GM12872 (cell line): ENCODE results near the gene NQO1.

ENCODE experiments used
- TF ChIP-seq, protein P1 (sequence below): IDR thresholded peaks from 3 replicates; pipeline ENCODE4 v1.5.1; 2011; ENCODE audit warnings: low read depth, mild to moderate bottlenecking, low read length, moderate library complexity; ENCODE audit not compliant: insufficient read depth

The NQO1 gene

DNA sequence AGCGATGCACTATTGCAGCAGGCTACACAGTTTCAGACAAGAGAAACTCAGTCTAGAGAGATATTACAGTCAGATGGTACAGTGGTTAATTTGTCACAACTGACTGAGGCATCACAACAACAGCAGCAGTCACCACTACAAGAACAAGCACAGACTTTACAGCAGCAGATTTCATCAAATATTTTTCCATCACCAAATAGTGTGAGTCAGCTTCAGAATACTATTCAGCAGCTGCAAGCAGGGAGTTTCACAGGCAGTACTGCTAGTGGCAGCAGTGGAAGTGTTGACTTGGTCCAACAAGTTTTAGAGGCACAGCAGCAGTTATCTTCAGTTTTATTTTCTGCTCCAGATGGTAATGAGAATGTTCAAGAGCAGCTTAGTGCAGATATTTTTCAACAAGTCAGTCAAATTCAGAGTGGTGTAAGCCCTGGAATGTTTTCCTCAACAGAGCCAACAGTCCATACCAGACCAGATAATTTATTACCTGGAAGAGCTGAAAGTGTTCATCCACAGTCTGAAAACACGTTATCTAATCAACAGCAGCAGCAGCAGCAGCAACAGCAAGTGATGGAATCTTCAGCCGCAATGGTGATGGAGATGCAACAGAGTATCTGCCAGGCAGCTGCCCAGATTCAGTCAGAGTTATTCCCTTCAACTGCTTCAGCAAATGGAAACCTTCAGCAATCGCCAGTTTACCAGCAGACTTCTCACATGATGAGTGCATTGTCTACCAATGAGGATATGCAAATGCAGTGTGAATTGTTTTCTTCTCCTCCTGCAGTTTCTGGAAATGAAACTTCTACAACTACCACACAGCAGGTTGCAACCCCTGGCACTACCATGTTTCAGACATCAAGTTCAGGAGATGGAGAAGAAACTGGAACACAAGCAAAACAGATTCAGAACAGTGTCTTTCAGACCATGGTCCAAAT lies 34.1 kb downstream of the NQO1 start:
- TF ChIP-seq, protein P1, sequence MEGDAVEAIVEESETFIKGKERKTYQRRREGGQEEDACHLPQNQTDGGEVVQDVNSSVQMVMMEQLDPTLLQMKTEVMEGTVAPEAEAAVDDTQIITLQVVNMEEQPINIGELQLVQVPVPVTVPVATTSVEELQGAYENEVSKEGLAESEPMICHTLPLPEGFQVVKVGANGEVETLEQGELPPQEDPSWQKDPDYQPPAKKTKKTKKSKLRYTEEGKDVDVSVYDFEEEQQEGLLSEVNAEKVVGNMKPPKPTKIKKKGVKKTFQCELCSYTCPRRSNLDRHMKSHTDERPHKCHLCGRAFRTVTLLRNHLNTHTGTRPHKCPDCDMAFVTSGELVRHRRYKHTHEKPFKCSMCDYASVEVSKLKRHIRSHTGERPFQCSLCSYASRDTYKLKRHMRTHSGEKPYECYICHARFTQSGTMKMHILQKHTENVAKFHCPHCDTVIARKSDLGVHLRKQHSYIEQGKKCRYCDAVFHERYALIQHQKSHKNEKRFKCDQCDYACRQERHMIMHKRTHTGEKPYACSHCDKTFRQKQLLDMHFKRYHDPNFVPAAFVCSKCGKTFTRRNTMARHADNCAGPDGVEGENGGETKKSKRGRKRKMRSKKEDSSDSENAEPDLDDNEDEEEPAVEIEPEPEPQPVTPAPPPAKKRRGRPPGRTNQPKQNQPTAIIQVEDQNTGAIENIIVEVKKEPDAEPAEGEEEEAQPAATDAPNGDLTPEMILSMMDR: no peak

DNA sequence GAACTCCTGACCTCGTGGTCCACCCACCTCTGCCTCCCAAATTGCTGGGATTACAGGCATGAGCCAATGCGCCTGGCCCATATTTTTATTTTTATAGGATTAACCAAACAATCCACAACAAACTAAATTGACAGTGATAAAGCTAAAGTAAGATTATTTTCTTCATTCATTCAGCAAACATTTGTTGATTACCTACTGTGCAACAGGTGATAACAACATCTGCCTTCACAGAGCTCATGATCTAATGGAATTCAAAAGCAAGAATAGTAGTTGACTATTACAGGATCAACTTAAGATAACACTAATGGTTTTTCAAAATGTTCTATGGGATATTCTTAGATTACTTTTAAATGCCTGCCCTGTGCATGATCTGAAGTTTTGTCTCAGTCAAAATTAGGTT lies 37.8 kb downstream of the NQO1 start:
- TF ChIP-seq, protein P1: no peak

DNA sequence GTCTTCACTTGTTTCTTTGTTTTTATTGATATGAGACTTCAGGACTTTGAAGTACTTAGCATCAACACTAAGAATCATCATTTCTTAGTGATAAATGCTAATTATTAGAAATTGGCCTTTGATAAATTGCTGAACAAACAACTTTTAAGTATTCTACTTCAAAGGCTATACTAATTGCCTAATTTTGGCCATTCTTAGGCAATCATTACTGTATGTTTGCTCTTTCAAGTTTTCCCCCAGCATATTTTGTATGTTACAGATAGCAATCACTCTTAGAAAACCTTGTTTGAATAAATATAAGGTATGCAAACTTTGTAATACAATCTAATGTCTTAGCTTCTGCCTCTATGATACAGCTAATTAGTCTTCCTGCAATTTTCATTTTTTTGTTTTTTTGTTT lies 46.0 kb downstream of the NQO1 start:
- TF ChIP-seq, protein P1: no peak

DNA sequence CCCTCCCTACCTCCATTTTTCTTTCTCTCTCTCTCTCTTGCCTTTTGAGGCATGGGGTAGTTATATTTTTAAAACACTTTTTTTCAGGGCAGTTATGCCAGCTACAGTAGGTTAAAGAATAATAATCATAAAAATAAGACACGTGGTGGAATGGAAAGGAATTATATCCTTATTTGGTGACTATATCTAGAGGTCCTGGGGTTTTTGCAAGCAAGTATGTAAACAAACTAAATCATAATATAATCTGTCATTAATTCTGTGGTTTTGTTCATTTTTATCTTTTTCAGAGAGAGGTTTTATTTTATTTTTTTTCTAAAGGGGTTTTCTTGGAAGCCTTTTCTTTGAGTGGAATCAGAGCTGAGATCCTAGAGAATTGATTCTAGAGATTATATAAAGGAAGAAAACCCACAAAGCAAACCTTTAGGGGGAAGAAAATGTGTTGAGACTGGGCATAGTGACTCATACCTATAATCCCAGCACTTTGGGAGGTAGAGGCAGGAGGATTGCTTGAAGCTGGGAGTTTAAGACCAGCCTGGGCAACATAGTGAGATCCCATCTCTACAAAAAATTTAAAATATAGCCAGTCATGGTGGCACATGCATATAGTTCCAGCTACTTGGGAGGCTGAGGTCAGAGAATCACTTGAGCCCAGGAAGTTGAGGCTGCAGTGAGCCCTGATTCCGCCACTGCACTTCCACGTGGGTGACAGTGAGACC lies 53.2 kb downstream of the NQO1 start:
- TF ChIP-seq, protein P1: no peak

DNA sequence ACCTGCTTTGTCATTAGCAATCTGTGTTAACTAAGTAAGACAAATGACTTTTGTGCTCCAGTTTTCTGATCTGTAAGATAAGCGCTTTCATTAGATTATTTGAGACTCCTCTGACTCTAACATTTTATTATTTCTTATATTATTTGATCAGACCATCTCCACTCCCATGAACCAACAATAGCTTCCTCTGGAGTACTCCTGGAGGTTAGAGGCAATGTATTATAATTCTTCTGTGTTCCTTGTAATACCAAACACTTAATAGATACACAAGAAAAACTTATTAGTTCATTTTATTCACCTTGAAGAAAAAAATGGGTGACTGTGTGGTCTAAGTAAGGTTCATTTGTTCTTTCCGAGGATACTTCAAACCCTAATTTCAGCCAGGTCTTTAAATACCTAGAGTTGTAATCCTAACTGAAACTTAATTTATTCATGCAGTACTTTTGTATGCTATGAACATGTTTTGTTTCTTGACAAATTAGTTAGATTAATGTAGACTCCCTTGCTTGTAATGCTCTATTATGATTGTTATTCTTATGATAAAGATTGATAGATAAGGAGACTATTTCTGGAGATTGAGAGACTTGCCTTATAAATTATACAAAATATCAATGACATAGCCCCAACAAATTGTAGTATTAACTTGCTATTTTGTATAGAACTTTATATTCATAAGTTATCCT lies 53.9 kb downstream of the NQO1 start:
- TF ChIP-seq, protein P1: no peak

DNA sequence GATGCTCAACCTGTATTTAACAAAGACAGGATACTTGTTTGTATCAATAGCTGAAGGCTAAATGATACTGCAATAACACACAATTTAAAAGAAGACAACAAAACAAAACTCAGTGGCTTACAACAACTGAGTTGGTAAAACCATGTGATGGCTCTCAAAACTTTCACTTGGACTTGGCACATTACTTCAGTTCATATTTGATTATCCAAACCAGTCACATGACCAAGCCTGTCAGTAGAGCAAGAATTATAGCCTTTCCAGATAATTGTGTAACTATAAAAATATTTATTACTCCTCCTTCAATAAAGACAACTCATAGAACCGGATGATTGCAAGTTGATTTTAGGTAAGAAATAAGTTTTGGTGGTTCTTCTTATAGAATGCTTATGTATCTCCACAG lies 56.8 kb downstream of the NQO1 start:
- TF ChIP-seq, protein P1: no peak

DNA sequence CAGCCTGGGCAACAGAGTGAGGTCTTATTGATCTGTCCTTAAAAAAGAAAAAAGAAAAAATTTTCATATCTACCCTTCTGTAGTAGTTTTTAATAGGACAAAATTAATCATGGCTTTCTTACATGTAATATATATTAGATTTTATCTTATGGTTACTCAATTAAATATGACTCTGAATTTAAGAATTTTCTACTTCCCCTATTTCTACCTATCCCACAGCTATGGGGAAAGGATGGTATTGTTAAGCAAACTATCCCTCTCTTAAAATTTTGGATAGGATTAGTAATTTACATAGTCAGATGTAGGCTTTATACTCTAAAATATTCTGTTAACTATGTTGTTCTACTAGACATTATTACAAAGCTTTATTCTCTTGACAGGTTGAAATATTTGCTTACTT lies 62.5 kb downstream of the NQO1 start:
- TF ChIP-seq, protein P1: no peak
